Pulmonary artery endothelial cell (primary cell): ENCODE measurements around the gene AQR. TPM values are rescaled to one million over a fixed set of nuclear protein-coding genes. Genes with fewer than 3 reads are reported as not detected.
"Not testable (repeated sequence)": the region's sequence is repeated elsewhere in the genome, so short reads cannot be mapped to it uniquely, and the experiment has no call there.

Experiments used
- DNase-seq: peaks from one replicate; pipeline ENCODE4 v3.0.0-alpha.2; 2011; ENCODE audit warnings: low read depth, low spot score
- total RNA-seq: library from RNA; depleted of rRNA; stranded (reverse); fragments of >200 nt; gene quantifications from 2 replicates; pipeline ENCODE4 v1.2.3, GENCODE V29; 2014

AQR gene
- 23.8 and 31.0 TPM in 2 replicates for total RNA-seq

- peak; percentile 95 for DNase-seq
Observed at GRCh38 chr15:34969340-34970097, at the start of gene AQR. Gene AQR, minus strand, starts transcription at chr15:34969742. Its CDS starts 129 bp downstream, at chr15:34969613.

- DNase-seq, result no peak
Observed at GRCh38 chr15:35014241-35014640, 44.7 kb upstream of the AQR start.

GRCh38 chr15:35013370-35013769, 43.8 kb upstream of the AQR start:
- no peak for DNase-seq

- DNase-seq, result no peak
Observed at GRCh38 chr15:35007397-35007796, 37.9 kb upstream of the AQR start.

GRCh38 chr15:35005933-35006332, 36.4 kb upstream of the AQR start:
- DNase-seq, result no peak

- no peak for DNase-seq
Observed at GRCh38 chr15:35003928-35004327, 34.4 kb upstream of the AQR start.

GRCh38 chr15:35000511-35000910, 31.0 kb upstream of the AQR start:
- no peak for DNase-seq

GRCh38 chr15:34999906-35000305, 30.4 kb upstream of the AQR start:
- DNase-seq, result no peak

GRCh38 chr15:34994925-34995324, 25.4 kb upstream of the AQR start:
- DNase-seq, result no peak

- no peak for DNase-seq
Observed at GRCh38 chr15:34993877-34994276, 24.3 kb upstream of the AQR start.

- no peak for DNase-seq
Observed at GRCh38 chr15:34993412-34993811, 23.9 kb upstream of the AQR start.

- peak; percentile 49 for DNase-seq
Observed at GRCh38 chr15:34988027-34988902, 18.7 kb upstream of the AQR start, which contains the start of gene ZNF770. Gene ZNF770, minus strand, starts transcription at chr15:34988287. Its CDS starts 4,853 bp downstream, at chr15:34983434.

- no peak for DNase-seq
Observed at GRCh38 chr15:34987609-34988026, 18.1 kb upstream of the AQR start.

GRCh38 chr15:34986771-34987480, 17.4 kb upstream of the AQR start:
- no peak for DNase-seq

GRCh38 chr15:34986326-34986725, 16.8 kb upstream of the AQR start:
- DNase-seq, result no peak

GRCh38 chr15:34984889-34985630, 15.5 kb upstream of the AQR start:
- DNase-seq, result peak; percentile 26

GRCh38 chr15:34976743-34977142, 7.2 kb upstream of the AQR start:
- DNase-seq, result no peak

GRCh38 chr15:34976073-34976472, 6.5 kb upstream of the AQR start:
- DNase-seq, result no peak

- DNase-seq, result no peak
Observed at GRCh38 chr15:34973512-34973911, 4.0 kb upstream of the AQR start.

- not testable (repeated sequence) for DNase-seq
Observed at GRCh38 chr15:34970098-34970643, 629 bp upstream of the AQR start.

- no peak for DNase-seq
Observed at GRCh38 chr15:34964277-34964676, 5.3 kb downstream of the AQR start.
